ENCODE data around the gene ZNF438. TPM values are rescaled to one million over a fixed set of nuclear protein-coding genes. Genes with fewer than 3 reads are reported as not detected.
"Not testable (repeated sequence)": the region's sequence is repeated elsewhere in the genome, so short reads cannot be mapped to it uniquely, and the experiment has no call there.

The ZNF438 gene
- polyA plus RNA-seq, 1 donor = 7.3 TPM

DNA sequence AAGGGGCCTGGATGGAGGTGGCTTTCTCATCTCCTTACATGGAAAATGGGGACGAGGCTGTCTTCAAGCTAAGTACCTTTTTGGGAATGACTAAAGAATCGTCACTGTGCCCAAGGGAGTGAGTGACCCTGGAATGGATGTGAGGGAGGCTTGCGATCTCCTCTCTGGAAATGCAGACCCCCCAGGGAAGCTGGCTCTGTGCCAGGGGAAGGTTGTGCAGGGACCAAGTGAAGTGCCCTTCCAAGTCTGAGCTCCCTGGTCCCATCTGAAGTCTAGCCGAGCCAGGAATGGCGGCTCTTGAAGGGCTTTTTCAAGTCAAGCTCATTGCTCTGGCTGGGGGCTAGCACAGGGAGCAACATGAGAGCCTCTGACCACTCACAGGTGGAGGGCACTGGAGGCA is 221.2 kb downstream of the ZNF438 start:
- Histone ChIP-seq H3K4me1 (ENCODE audit: control insufficient read depth, insufficient read depth, low read length) (peaks cover 16% of the 10 kb centered on the region), H3K9me3 (ENCODE audit: control insufficient read depth, low read depth, low read length) (no peaks in the 10 kb centered on the region), H3K36me3 (ENCODE audit: control insufficient read depth, insufficient read depth, low read length) (no peaks in the 10 kb centered on the region), H3K27ac (ENCODE audit: low read length) (no peak overlapping the region), H3K4me3 (ENCODE audit: low read length) (no peak overlapping the region), H3K27me3 (ENCODE audit: control insufficient read depth, insufficient read depth, low read length) (no peaks in the 10 kb centered on the region)
- 93% methylated on average over 2 of the region's 5 CpGs for WGBS (ENCODE audit: insufficient coverage, low lambda C conversion rate)
- DNase-seq = no peak

DNA sequence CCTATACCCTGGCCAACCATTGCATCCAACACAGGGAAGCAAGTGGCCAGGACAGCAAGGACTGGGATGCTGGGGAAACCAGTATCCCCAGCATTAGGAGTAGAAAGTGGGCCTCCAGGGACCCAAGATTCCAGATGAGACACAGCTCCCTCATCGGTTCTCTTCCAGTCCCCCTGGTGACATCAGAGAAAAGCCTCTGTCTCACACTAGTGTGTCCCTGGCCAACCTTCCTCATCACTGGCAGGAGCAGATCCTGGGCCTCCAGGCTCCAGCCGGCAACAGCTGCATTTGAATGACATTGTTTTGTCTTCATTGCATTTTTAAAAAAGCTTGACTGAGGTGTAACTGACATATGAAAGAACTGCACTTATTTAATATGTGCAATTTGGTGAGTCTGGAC is 224.8 kb downstream of the ZNF438 start:
- no peak overlapping the region for H3K27ac ChIP-seq (ENCODE audit: low read length)
- no peaks in the 10 kb centered on the region for H3K27me3 ChIP-seq (ENCODE audit: control insufficient read depth, insufficient read depth, low read length)
- no peaks in the 10 kb centered on the region for H3K36me3 ChIP-seq (ENCODE audit: control insufficient read depth, insufficient read depth, low read length)
- H3K4me1 ChIP-seq (ENCODE audit: control insufficient read depth, insufficient read depth, low read length) = peaks cover 14% of the 10 kb centered on the region
- H3K9me3 ChIP-seq (ENCODE audit: control insufficient read depth, low read depth, low read length) = no peaks in the 10 kb centered on the region
- DNase-seq = no peak
- no CpG with 5 or more reads among the region's 2 CpGs for WGBS (ENCODE audit: insufficient coverage, low lambda C conversion rate)
- H3K4me3 ChIP-seq (ENCODE audit: low read length) = no peak overlapping the region

DNA sequence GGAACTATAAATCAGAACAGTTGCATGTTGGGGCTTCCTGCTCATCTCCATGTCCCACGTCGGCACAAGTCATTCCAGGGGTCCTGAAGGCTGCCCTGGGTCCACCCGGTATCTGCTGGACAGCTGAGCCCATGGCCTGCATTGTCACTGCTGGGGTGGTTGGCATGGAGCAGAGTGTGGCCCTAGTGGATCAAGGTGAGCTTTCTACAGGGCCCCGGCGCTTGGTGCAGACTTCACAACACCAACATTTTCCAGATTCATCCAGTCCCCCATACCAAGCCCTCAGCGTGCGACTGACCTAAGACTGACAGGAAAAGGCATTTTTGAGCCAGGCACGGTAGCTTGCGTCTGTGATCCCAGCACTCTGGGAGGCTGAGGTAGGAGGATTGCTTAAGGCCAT is 226.6 kb downstream of the ZNF438 start:
- H3K36me3 ChIP-seq (ENCODE audit: control insufficient read depth, insufficient read depth, low read length) = no peaks in the 10 kb centered on the region
- H3K27me3 ChIP-seq (ENCODE audit: control insufficient read depth, insufficient read depth, low read length) = no peaks in the 10 kb centered on the region
- H3K4me3 ChIP-seq (ENCODE audit: low read length) = no peak overlapping the region
- no peak for DNase-seq
- no peak overlapping the region for H3K27ac ChIP-seq (ENCODE audit: low read length)
- peaks cover 9% of the 10 kb centered on the region for H3K4me1 ChIP-seq (ENCODE audit: control insufficient read depth, insufficient read depth, low read length)
- WGBS (ENCODE audit: insufficient coverage, low lambda C conversion rate) = no CpG with 5 or more reads among the region's 9 CpGs
- H3K9me3 ChIP-seq (ENCODE audit: control insufficient read depth, low read depth, low read length) = no peaks in the 10 kb centered on the region

DNA sequence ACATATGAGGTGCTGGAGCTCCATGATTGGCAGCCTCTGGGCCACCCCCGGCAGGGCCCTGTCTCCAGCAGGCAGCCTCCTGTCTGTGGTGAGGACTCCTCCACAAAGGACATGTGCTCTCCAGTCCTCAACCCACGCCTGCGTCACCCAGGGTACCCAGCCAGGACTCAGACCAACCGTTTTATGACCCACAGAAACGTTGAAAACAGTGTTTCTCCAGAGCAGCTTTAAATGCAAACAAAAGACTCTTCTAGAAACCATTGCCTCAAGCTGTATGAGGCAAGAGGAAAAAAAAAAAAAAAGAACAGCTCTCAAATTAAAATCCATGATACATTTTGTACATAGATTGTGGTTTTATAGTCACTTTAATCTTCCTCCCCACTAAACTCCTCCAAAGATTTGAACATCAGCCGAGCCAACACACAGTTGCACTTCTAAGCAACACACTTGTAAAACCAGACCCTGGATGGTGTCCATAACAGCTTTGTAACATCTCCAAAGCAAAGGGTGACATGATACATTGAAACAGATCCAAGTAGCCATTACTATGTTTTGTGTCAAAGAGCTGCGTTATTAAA is 227.1 kb downstream of the ZNF438 start:
- H3K4me1 ChIP-seq (ENCODE audit: control insufficient read depth, insufficient read depth, low read length) = peaks cover 9% of the 10 kb centered on the region
- H3K36me3 ChIP-seq (ENCODE audit: control insufficient read depth, insufficient read depth, low read length) = no peaks in the 10 kb centered on the region
- WGBS (ENCODE audit: insufficient coverage, low lambda C conversion rate) = 8% methylated on average over 2 of the region's 7 CpGs
- peak overlapping the region; percentile 33 for H3K27ac ChIP-seq (ENCODE audit: low read length)
- DNase-seq = peak in 1 of 2 donors; percentile 32
- H3K27me3 ChIP-seq (ENCODE audit: control insufficient read depth, insufficient read depth, low read length) = no peaks in the 10 kb centered on the region
- H3K4me3 ChIP-seq (ENCODE audit: low read length) = no peak overlapping the region
- H3K9me3 ChIP-seq (ENCODE audit: control insufficient read depth, low read depth, low read length) = no peaks in the 10 kb centered on the region

DNA sequence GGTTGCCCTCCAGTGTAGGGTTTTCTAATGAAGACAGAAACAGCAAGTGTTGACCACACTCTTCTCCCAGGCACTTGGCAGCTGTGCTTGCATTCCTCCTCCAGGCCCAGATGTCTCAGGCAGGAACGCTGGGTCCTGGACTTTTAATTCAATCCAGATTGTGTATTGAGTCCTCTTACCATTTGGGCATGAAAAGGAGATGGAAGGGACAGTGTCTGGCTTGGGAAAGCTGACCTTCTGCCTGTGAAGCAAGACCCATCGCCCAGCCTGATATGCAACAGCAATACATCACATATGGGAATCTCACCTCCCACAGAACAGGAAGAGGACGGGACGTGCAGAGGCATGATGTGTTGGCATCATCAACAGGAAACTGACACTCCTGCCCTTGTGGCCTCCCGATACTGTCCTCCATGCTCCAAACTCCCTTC is 227.8 kb downstream of the ZNF438 start:
- DNase-seq = no peak
- WGBS (ENCODE audit: insufficient coverage, low lambda C conversion rate) = no CpG with 5 or more reads among the region's 5 CpGs
- Histone ChIP-seq H3K4me3 (ENCODE audit: low read length) (no peak overlapping the region), H3K4me1 (ENCODE audit: control insufficient read depth, insufficient read depth, low read length) (peaks cover 9% of the 10 kb centered on the region), H3K9me3 (ENCODE audit: control insufficient read depth, low read depth, low read length) (no peaks in the 10 kb centered on the region), H3K36me3 (ENCODE audit: control insufficient read depth, insufficient read depth, low read length) (no peaks in the 10 kb centered on the region), H3K27me3 (ENCODE audit: control insufficient read depth, insufficient read depth, low read length) (no peaks in the 10 kb centered on the region), H3K27ac (ENCODE audit: low read length) (peak overlapping the region; percentile 33)

DNA sequence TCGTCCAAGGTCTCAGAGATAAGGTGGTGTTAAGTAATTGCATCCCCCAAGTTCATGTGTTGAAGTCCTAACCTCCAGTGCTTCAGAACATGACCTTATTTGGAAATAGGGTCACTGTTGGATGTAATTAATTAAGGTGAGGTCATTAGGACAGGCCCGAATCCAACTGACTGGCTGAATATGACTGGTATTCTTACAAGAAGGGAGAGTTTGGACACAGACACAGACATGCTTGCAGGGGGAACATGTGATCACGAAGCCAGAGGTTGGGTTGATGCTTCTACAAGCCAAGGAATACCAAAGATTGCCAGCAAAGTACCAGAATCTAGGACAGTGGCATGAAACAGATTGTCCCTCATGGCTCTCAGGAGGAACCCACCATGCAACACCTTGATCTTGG is 228.6 kb downstream of the ZNF438 start:
- H3K36me3 ChIP-seq (ENCODE audit: control insufficient read depth, insufficient read depth, low read length) = no peaks in the 10 kb centered on the region
- peaks cover 9% of the 10 kb centered on the region for H3K4me1 ChIP-seq (ENCODE audit: control insufficient read depth, insufficient read depth, low read length)
- DNase-seq = no peak
- H3K4me3 ChIP-seq (ENCODE audit: low read length) = no peak overlapping the region
- no peaks in the 10 kb centered on the region for H3K27me3 ChIP-seq (ENCODE audit: control insufficient read depth, insufficient read depth, low read length)
- H3K27ac ChIP-seq (ENCODE audit: low read length) = no peak overlapping the region
- WGBS (ENCODE audit: insufficient coverage, low lambda C conversion rate) = no CpG with 5 or more reads among the region's 3 CpGs
- H3K9me3 ChIP-seq (ENCODE audit: control insufficient read depth, low read depth, low read length) = no peaks in the 10 kb centered on the region

DNA sequence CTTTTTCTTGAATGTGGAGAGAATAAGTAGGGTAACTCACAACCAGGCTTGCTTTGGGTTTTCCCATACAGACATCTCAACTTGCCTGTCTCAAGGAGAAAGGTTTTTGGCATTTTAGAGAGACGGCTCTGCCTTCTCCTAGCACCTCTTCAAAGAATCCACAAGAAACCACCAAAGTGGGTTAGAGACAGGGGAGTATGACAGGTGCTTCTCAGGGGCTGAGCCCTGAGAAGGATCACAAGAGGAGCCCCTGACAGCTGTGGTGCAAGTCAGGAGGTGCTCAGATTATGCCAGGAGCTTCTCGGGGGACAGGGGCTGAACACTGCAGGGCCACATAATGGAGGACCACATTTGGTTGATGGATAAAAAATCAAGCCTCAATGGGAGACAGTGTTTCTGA is 231.3 kb downstream of the ZNF438 start:
- Histone ChIP-seq H3K27me3 (ENCODE audit: control insufficient read depth, insufficient read depth, low read length) (no peaks in the 10 kb centered on the region), H3K9me3 (ENCODE audit: control insufficient read depth, low read depth, low read length) (no peaks in the 10 kb centered on the region), H3K4me1 (ENCODE audit: control insufficient read depth, insufficient read depth, low read length) (peaks cover 9% of the 10 kb centered on the region), H3K4me3 (ENCODE audit: low read length) (no peak overlapping the region), H3K36me3 (ENCODE audit: control insufficient read depth, insufficient read depth, low read length) (no peaks in the 10 kb centered on the region), H3K27ac (ENCODE audit: low read length) (no peak overlapping the region)
- no peak for DNase-seq
- no CpG with 5 or more reads among the region's 2 CpGs for WGBS (ENCODE audit: insufficient coverage, low lambda C conversion rate)

DNA sequence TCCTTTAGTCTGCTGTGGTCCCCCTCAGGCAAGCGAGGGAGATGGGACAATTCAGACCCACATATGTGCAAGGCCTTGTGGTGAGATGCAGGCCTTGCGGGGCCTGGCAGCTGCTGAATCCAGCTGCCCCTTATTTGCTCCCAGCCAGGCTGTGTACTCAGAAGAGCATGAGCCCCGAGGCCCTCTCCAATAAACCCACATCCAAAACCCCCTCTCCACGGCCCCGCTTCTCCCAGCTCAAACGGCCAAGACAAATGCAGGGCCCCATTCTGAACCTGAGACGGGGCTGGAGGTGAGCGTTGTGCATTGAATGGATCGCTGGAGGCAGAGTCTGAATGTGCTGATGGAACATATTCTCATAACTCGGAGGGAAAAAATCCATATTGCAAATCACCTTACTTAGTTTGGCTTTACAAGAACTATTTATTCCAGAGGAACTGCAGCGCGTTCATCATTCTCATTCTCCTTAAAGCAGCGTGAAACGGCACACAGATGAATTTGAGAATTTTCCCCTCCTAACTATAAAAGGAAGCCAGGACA is 232.9 kb downstream of the ZNF438 start:
- no peaks in the 10 kb centered on the region for H3K36me3 ChIP-seq (ENCODE audit: control insufficient read depth, insufficient read depth, low read length)
- no peaks in the 10 kb centered on the region for H3K9me3 ChIP-seq (ENCODE audit: control insufficient read depth, low read depth, low read length)
- H3K4me1 ChIP-seq (ENCODE audit: control insufficient read depth, insufficient read depth, low read length) = peaks cover 1% of the 10 kb centered on the region
- DNase-seq = no peak
- no peaks in the 10 kb centered on the region for H3K27me3 ChIP-seq (ENCODE audit: control insufficient read depth, insufficient read depth, low read length)
- H3K4me3 ChIP-seq (ENCODE audit: low read length) = no peak overlapping the region
- no peak overlapping the region for H3K27ac ChIP-seq (ENCODE audit: low read length)
- WGBS (ENCODE audit: insufficient coverage, low lambda C conversion rate) = 100% methylated on average over 2 of the region's 14 CpGs

DNA sequence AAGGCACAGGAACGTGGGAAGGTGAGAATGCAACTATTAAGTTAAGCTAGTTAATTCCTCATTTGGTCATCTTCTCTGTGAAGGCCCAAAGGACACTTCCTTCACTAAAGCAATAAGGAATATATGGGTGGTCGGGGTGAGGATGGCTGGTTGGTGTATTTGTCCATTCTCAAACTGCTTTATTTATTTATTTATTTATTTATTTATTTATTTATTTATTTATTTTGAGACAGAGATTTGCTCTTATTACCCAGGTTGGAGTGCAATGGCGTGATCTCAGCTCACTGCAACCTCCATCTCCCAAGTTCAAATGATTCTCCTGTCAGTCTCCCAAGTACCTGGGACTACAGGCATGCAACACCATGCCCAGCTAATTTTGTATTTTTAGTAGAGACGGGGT is 236.6 kb downstream of the ZNF438 start:
- H3K4me1 ChIP-seq (ENCODE audit: control insufficient read depth, insufficient read depth, low read length) = not testable (repeated sequence)
- no CpG with 5 or more reads among the region's 4 CpGs for WGBS (ENCODE audit: insufficient coverage, low lambda C conversion rate)

More for the DNA sequence above, 236.6 kb downstream of the ZNF438 start:
- not testable (repeated sequence) for H3K9me3 ChIP-seq (ENCODE audit: control insufficient read depth, low read depth, low read length); H3K4me3 ChIP-seq (ENCODE audit: low read length); H3K27me3 ChIP-seq (ENCODE audit: control insufficient read depth, insufficient read depth, low read length); H3K27ac ChIP-seq (ENCODE audit: low read length); DNase-seq; H3K36me3 ChIP-seq (ENCODE audit: control insufficient read depth, insufficient read depth, low read length)

Measured in large intestine (tissue), 3 donors.